Cardiac muscle cell (in vitro differentiated cells and primary cell): ENCODE data around the gene FGFBP3. TPM values are rescaled to one million over a fixed set of nuclear protein-coding genes. Genes with fewer than 3 reads are reported as not detected.

Source experiments
- DNase-seq, 2 donors: peaks; one replicate each; pipeline versions ENCODE4 v3.0.0 to v3.0.0-alpha.2; 2010 to 2017; ENCODE audit warnings: low read depth in 1 of 2, low spot score in 1 of 2
- H3K27ac ChIP-seq: fragments of 200-600 bp; sonication (generic); 2 replicates; pipeline ENCODE4 v1.5.1; 2016
- H3K27me3 ChIP-seq: fragments of 200-600 bp; sonication (generic); 2 replicates; pipeline ENCODE4 v1.6.0; 2016; ENCODE audit warnings: control low read depth
- H3K36me3 ChIP-seq: fragments of 200-600 bp; sonication (generic); 2 replicates; pipeline ENCODE4 v1.5.1; 2016; ENCODE audit warnings: control low read depth
- H3K4me1 ChIP-seq: fragments of 200-600 bp; sonication (generic); 2 replicates; pipeline ENCODE4 v1.8.1; 2017; ENCODE audit warnings: low read depth, mild to moderate bottlenecking, mixed run types
- H3K4me3 ChIP-seq: fragments of 200-600 bp; sonication (generic); 2 replicates; pipeline ENCODE4 v1.5.1; 2016; ENCODE audit warnings: mild to moderate bottlenecking
- H3K9me3 ChIP-seq: fragments of 200-600 bp; sonication (generic); 2 replicates; pipeline ENCODE4 v1.5.1; 2017; ENCODE audit warnings: low read depth, mild to moderate bottlenecking, control low read depth
- CTCF ChIP-seq: IDR thresholded peaks from 2 replicates; pipeline ENCODE4 v1.5.1; 2012; ENCODE audit warnings: low read depth, mild to moderate bottlenecking, low read length
- polyA plus RNA-seq: library from polyadenylated mRNA; unstranded; fragments of >200 nt; fragmentation: Nextera tagmentation; extraction: Ambion mirVana; gene quantifications from 2 replicates; pipeline ENCODE4 v1.2.1, GENCODE V29; 2016
- total RNA-seq: library from RNA; depleted of rRNA; stranded (reverse); fragments of >200 nt; gene quantifications from 2 replicates; pipeline ENCODE4 v1.2.3, GENCODE V29; 2016

The FGFBP3 gene
- total and polyA plus RNA-seq, 2 experiments from 2014 or later, result 7.2 to 26.4 TPM

- H3K4me3 ChIP-seq, result no peak overlapping the region
- H3K27me3 ChIP-seq, result no peaks in the 10 kb centered on the region
- TF ChIP-seq CTCF, result no peak
- peaks cover 20% of the 10 kb centered on the region for H3K4me1 ChIP-seq
- H3K36me3 ChIP-seq, result no peaks in the 10 kb centered on the region
- no peak overlapping the region for H3K27ac ChIP-seq
- DNase-seq, result no peak
- H3K9me3 ChIP-seq, result no peaks in the 10 kb centered on the region
Measured at GRCh38 chr10:91879515-91880170, 29.6 kb downstream of the FGFBP3 start.

- no peak for TF ChIP-seq CTCF
- Histone ChIP-seq H3K27ac (no peak overlapping the region), H3K9me3 (no peaks in the 10 kb centered on the region), H3K36me3 (no peaks in the 10 kb centered on the region), H3K27me3 (no peaks in the 10 kb centered on the region), H3K4me1 (no peaks in the 10 kb centered on the region), H3K4me3 (no peak overlapping the region)
- DNase-seq, result no peak
Measured at GRCh38 chr10:91875779-91876178, 33.5 kb downstream of the FGFBP3 start.

GRCh38 chr10:91875156-91875555 lies 34.1 kb downstream of the FGFBP3 start:
- Histone ChIP-seq H3K36me3 (no peaks in the 10 kb centered on the region), H3K4me3 (no peak overlapping the region), H3K4me1 (no peaks in the 10 kb centered on the region), H3K9me3 (no peaks in the 10 kb centered on the region), H3K27me3 (no peaks in the 10 kb centered on the region), H3K27ac (no peak overlapping the region)
- no peak for TF ChIP-seq CTCF
- no peak for DNase-seq

- no peak for DNase-seq
- Histone ChIP-seq H3K4me1 (no peaks in the 10 kb centered on the region), H3K27me3 (no peaks in the 10 kb centered on the region), H3K4me3 (no peak overlapping the region), H3K27ac (no peak overlapping the region), H3K9me3 (no peaks in the 10 kb centered on the region), H3K36me3 (peaks cover 45% of the 10 kb centered on the region)
- no peak for TF ChIP-seq CTCF
Measured at GRCh38 chr10:91865562-91866081, 43.7 kb downstream of the FGFBP3 start.

- no peak overlapping the region for H3K4me3 ChIP-seq
- H3K36me3 ChIP-seq, result peaks cover 53% of the 10 kb centered on the region
- TF ChIP-seq CTCF, result no peak
- no peak for DNase-seq
- no peaks in the 10 kb centered on the region for H3K9me3 ChIP-seq
- no peak overlapping the region for H3K27ac ChIP-seq
- no peaks in the 10 kb centered on the region for H3K4me1 ChIP-seq
- H3K27me3 ChIP-seq, result no peaks in the 10 kb centered on the region
Measured at GRCh38 chr10:91864744-91865143, 44.5 kb downstream of the FGFBP3 start.
